HEK293 (cell line): ENCODE data around the gene LRRC7.

Source experiments
- CTCF ChIA-PET: fragments of 350-600 bp; formaldehyde crosslinking; extraction: SDS; loops from one replicate; lab custom pipeline; 2021; ENCODE audit warnings: antibody characterized with exemption; lab: Yijun Ruan, JAX
- POLR2A ChIA-PET: fragments of 300-600 bp; formaldehyde crosslinking; extraction: SDS; loops from one replicate; lab custom pipeline; 2020; ENCODE audit warnings: antibody characterized with exemption, inconsistent platforms; lab: Yijun Ruan, JAX
- H3K27ac ChIP-seq: fragments of 200-500 bp; sonication (Bioruptor generic); 2 replicates; pipeline ENCODE4 v1.5.1; 2014; ENCODE audit warnings: low read depth, low read length, control low read depth, inconsistent platforms; ENCODE audit errors: extremely low read depth
- H3K36me3 ChIP-seq, 2 experiments: fragments of 200-500 bp in 1 of 2; sonication (Bioruptor generic) in 1 of 2; 1 replicate in 1 of 2; 2 replicates in 1 of 2; pipeline ENCODE4 v1.5.1; 2014 to 2017; ENCODE audit warnings: inconsistent platforms in 2 of 2, low read length in 2 of 2; ENCODE audit not compliant: control insufficient read depth in 2 of 2, insufficient read depth in 1 of 2
- H3K4me1 ChIP-seq: fragments of 200-500 bp; sonication (Bioruptor generic); 2 replicates; pipeline ENCODE4 v1.5.1; 2014; ENCODE audit warnings: mild to moderate bottlenecking, low read length, inconsistent platforms; ENCODE audit not compliant: control insufficient read depth, insufficient read depth
- H3K4me3 ChIP-seq: 2 replicates; pipeline ENCODE4 v1.5.1; 2011; ENCODE audit warnings: low read depth, mild to moderate bottlenecking, control low read depth, low read length, moderate library complexity
- H3K9me3 ChIP-seq: fragments of 200-500 bp; sonication (Bioruptor generic); 2 replicates; pipeline ENCODE4 v1.5.1; 2014; ENCODE audit warnings: low read depth, low read length, inconsistent platforms; ENCODE audit not compliant: control insufficient read depth, insufficient read depth
- KLF9 ChIP-seq: fragments of 450-650 bp; formaldehyde crosslinking; IDR thresholded peaks from 2 replicates; pipeline ENCODE4 v1.5.1; 2016; ENCODE audit warnings: missing biosample characterization, missing genetic modification characterization, low read depth
- SP3 ChIP-seq: fragments of 450-650 bp; formaldehyde crosslinking; IDR thresholded peaks from 2 replicates; pipeline ENCODE4 v1.5.1; 2016; ENCODE audit warnings: missing biosample characterization, missing genetic modification characterization
- SP7 ChIP-seq: fragments of 450-650 bp; formaldehyde crosslinking; IDR thresholded peaks from 2 replicates; pipeline ENCODE4 v1.5.1; 2016; ENCODE audit warnings: missing biosample characterization, missing genetic modification characterization
- TSHZ1 ChIP-seq: fragments of 450-650 bp; formaldehyde crosslinking; IDR thresholded peaks from 2 replicates; pipeline ENCODE4 v1.5.1; 2016; ENCODE audit warnings: missing biosample characterization, missing genetic modification characterization, borderline replicate concordance
- ZBTB21 ChIP-seq: fragments of 450-650 bp; formaldehyde crosslinking; IDR thresholded peaks from 2 replicates; pipeline ENCODE4 v1.5.1; 2017; ENCODE audit warnings: missing biosample characterization, missing genetic modification characterization
- ZNF274 ChIP-seq, 2 experiments: fragments of 200-500 bp in 1 of 2; fragments of 450-650 bp in 1 of 2; sonication (Bioruptor generic) in 1 of 2; formaldehyde crosslinking in 1 of 2; IDR thresholded peaks; 2 replicates each; pipeline versions ENCODE4 v1.5.1 to v1.6.1; 2014 to 2016; ENCODE audit warnings: borderline replicate concordance in 1 of 2, inconsistent platforms in 1 of 2, low read length in 1 of 2, missing biosample characterization in 1 of 2, missing genetic modification characterization in 1 of 2
- ZNF366 ChIP-seq: fragments of 450-650 bp; formaldehyde crosslinking; conservative IDR thresholded peaks from 2 replicates; pipeline ENCODE4 v1.5.1; 2016; ENCODE audit warnings: missing biosample characterization, missing genetic modification characterization
- ZNF391 ChIP-seq: fragments of 450-650 bp; formaldehyde crosslinking; IDR thresholded peaks from 2 replicates; pipeline ENCODE4 v1.5.1; 2016; ENCODE audit warnings: low read depth, missing biosample characterization, missing genetic modification characterization, borderline replicate concordance
- ZNF488 ChIP-seq: fragments of 450-650 bp; formaldehyde crosslinking; IDR thresholded peaks from 2 replicates; pipeline ENCODE4 v1.5.1; 2016; ENCODE audit warnings: missing biosample characterization, missing genetic modification characterization
- ZNF664 ChIP-seq: fragments of 450-650 bp; formaldehyde crosslinking; IDR thresholded peaks from 2 replicates; pipeline ENCODE4 v1.5.1; 2016; ENCODE audit warnings: missing biosample characterization, missing genetic modification characterization
- ZSCAN5A ChIP-seq: fragments of 450-650 bp; formaldehyde crosslinking; IDR thresholded peaks from 2 replicates; pipeline ENCODE4 v1.5.1; 2016; ENCODE audit warnings: missing biosample characterization, missing genetic modification characterization
- TF ChIP-seq, protein P1 (sequence below): fragments of 450-650 bp; formaldehyde crosslinking; IDR thresholded peaks from 2 replicates; pipeline ENCODE4 v1.5.1; 2016; ENCODE audit warnings: missing biosample characterization, missing genetic modification characterization

Gene LRRC7

DNA sequence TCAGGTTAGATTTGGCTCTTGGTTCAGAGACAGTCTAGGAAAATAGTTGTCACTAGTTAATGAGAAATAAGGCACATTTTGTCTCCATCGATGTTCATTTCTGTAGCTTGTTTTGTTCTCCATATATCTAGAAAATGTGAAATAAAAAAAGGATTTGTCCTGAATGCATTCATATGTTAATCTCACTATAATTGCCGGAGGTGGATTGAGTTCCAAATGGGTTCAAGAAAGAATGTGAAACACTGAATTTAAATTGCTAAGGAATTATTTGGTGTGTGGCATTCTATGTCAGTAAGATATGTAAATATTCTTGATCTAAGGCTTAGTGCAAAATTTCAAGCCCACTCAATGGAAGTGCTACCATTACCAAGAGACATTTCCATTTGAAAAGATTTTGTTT is 176.7 kb downstream of the LRRC7 start:
- H3K36me3 ChIP-seq = no peaks in the 10 kb centered on the region
- ChIA-PET POLR2A (no interaction called here), CTCF (no interaction called here)
- no peak for TF ChIP-seq ZNF664 (tag by site-specific recombination)
- no peak for TF ChIP-seq SP7 (tag by site-specific recombination)
- TF ChIP-seq ZSCAN5A = no peak
- no peak for TF ChIP-seq SP3 (tag by site-specific recombination)
- no peak for TF ChIP-seq ZNF488 (tag by site-specific recombination)
- TF ChIP-seq KLF9 (tag by site-specific recombination) = no peak
- TF ChIP-seq ZNF274 (IDR thresholded peaks at IDR 0.05; ENCODE audit: low read length) = no peak
- no peak for TF ChIP-seq ZNF274 (tag by site-specific recombination; IDR thresholded peaks at IDR 0.05; ENCODE audit: borderline replicate concordance)
- no peaks in the 10 kb centered on the region for H3K9me3 ChIP-seq
- no peak overlapping the region for H3K27ac ChIP-seq
- H3K4me3 ChIP-seq = no peak overlapping the region
- no peaks in the 10 kb centered on the region for H3K4me1 ChIP-seq

- ChIA-PET CTCF (interaction anchor here (1.0 kb wide), 1 partner anchor 9 kb away, joined by 5 read pairs; no protein-coding TSS in a partner anchor), POLR2A (no interaction called here)
- no peak overlapping the region for H3K27ac ChIP-seq
These were observed 179.5 kb downstream of the LRRC7 start for GRCh38 chr1:69747207-69747606.

DNA sequence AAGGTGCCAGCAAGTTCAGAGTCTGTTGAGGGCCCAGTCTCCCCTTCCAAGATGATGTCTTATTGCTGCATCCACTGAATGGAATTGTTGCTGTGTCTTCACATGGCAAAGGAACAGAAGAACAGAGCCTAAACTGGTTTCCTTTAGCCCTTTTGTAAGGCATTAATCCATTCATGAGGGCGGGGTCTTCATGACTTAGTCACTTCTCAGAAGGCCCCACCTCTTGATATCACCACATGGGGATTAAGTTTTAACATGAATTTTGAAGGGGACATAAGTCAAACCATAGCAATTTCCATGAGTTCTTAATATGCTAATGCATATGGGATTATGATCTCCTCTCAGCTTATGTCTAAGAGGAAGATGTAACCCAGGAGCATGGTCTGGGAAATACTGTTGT is 182.9 kb downstream of the LRRC7 start:
- CTCF ChIA-PET = no interaction called here
- Histone ChIP-seq H3K4me1 (no peaks in the 10 kb centered on the region), H3K36me3 (no peaks in the 10 kb centered on the region), H3K27ac (no peak overlapping the region), H3K9me3 (no peaks in the 10 kb centered on the region), H3K4me3 (no peak overlapping the region)
- TF ChIP-seq, protein P1, sequence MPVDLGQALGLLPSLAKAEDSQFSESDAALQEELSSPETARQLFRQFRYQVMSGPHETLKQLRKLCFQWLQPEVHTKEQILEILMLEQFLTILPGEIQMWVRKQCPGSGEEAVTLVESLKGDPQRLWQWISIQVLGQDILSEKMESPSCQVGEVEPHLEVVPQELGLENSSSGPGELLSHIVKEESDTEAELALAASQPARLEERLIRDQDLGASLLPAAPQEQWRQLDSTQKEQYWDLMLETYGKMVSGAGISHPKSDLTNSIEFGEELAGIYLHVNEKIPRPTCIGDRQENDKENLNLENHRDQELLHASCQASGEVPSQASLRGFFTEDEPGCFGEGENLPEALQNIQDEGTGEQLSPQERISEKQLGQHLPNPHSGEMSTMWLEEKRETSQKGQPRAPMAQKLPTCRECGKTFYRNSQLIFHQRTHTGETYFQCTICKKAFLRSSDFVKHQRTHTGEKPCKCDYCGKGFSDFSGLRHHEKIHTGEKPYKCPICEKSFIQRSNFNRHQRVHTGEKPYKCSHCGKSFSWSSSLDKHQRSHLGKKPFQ (tag by site-specific recombination) = no peak
- no peak for TF ChIP-seq TSHZ1 (tag by site-specific recombination)
- POLR2A ChIA-PET = no interaction called here

More at GRCh38 chr1:69747207-69747606, 179.5 kb downstream of the LRRC7 start:
- H3K36me3 ChIP-seq = no peaks in the 10 kb centered on the region
- TF ChIP-seq ZBTB21 (tag by site-specific recombination) (0 out of 2 replicates have a peak, but pooled peaks have one; percentile 40), ZNF391 (tag by site-specific recombination) (no peak), ZNF366 (tag by site-specific recombination) (0 out of 2 replicates have a peak, but pooled peaks have one; percentile 19)
- TF ChIP-seq, all 188 proteins: peak for 2
- Histone ChIP-seq H3K4me1 (no peaks in the 10 kb centered on the region), H3K9me3 (no peaks in the 10 kb centered on the region), H3K4me3 (no peak overlapping the region)
